ENCODE results near the gene KIF12.

The KIF12 gene

GRCh38 chr9:114123031-114123977 is 24.2 kb upstream of the KIF12 start:
- DNase-seq, result no peak

GRCh38 chr9:114122136-114123027 is 23.3 kb upstream of the KIF12 start:
- no peak for DNase-seq

GRCh38 chr9:114121227-114122135 is 22.4 kb upstream of the KIF12 start:
- DNase-seq, result no peak

- DNase-seq, result no peak
Observed at GRCh38 chr9:114120192-114121014, 21.3 kb upstream of the KIF12 start.

- no peak for DNase-seq
Observed at GRCh38 chr9:114119242-114120191, 20.4 kb upstream of the KIF12 start.

GRCh38 chr9:114117996-114118830 is 19.1 kb upstream of the KIF12 start:
- DNase-seq, result no peak

GRCh38 chr9:114117614-114117995 is 18.5 kb upstream of the KIF12 start:
- no peak for DNase-seq

- no peak for DNase-seq
Observed at GRCh38 chr9:114116126-114116747, 17.1 kb upstream of the KIF12 start.

GRCh38 chr9:114115654-114116125 is 16.6 kb upstream of the KIF12 start:
- no peak for DNase-seq

GRCh38 chr9:114114364-114114763 is 15.3 kb upstream of the KIF12 start:
- DNase-seq, result peak; percentile 21

GRCh38 chr9:114112778-114113584 is 13.9 kb upstream of the KIF12 start:
- DNase-seq, result peak; percentile 77

GRCh38 chr9:114112325-114112724 is 13.2 kb upstream of the KIF12 start:
- DNase-seq, result peak; percentile 72

- DNase-seq, result peak; percentile 81
Observed at GRCh38 chr9:114110180-114110579, 11.1 kb upstream of the KIF12 start.

- no peak for DNase-seq
Observed at GRCh38 chr9:114109124-114109523, 10.0 kb upstream of the KIF12 start.

- DNase-seq, result peak; percentile 79
Observed at GRCh38 chr9:114108016-114108833, 9.1 kb upstream of the KIF12 start.

GRCh38 chr9:114107286-114108001 is 8.4 kb upstream of the KIF12 start:
- no peak for DNase-seq

Data from fibroblast of skin of scalp (primary cell).